ENCODE data around the gene GPC3.

DNA sequence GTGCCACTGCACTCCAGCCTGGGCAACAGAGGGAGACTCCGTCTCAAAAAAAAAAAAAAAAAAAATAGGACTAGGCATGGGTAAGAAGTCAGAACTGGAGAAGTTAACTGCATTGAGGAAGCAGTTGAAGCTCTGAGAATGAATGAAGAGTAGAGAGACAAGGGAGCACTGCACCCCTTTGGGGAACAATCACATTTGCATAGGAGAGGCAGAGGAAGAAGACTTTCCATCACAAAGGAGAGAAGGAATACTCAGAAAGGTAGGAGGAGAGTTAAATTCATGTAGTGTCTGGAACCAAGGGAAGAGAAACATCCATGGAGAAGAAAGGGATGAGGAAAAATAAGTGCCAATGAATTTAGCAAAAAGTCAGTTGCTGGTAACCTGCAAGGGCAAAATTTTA is 72.4 kb downstream of the GPC3 start:
- TF ChIP-seq, protein P1, sequence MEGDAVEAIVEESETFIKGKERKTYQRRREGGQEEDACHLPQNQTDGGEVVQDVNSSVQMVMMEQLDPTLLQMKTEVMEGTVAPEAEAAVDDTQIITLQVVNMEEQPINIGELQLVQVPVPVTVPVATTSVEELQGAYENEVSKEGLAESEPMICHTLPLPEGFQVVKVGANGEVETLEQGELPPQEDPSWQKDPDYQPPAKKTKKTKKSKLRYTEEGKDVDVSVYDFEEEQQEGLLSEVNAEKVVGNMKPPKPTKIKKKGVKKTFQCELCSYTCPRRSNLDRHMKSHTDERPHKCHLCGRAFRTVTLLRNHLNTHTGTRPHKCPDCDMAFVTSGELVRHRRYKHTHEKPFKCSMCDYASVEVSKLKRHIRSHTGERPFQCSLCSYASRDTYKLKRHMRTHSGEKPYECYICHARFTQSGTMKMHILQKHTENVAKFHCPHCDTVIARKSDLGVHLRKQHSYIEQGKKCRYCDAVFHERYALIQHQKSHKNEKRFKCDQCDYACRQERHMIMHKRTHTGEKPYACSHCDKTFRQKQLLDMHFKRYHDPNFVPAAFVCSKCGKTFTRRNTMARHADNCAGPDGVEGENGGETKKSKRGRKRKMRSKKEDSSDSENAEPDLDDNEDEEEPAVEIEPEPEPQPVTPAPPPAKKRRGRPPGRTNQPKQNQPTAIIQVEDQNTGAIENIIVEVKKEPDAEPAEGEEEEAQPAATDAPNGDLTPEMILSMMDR (IDR thresholded peaks at IDR 0.05 in 2 of 3, conservative IDR thresholded peaks at IDR 0.05 in 1 of 3; ENCODE audit: borderline replicate concordance in 1 of 3, insufficient read depth in 1 of 3, low read depth in 2 of 3, low read length in 2 of 3), result no peak
- TF ChIP-seq POLR2A (IDR thresholded peaks at IDR 0.05; ENCODE audit: borderline replicate concordance, extremely low read depth, insufficient read depth, insufficient read length) (no peak), RAD21 (IDR thresholded peaks at IDR 0.05; ENCODE audit: low read depth) (no peak), EGR1 (IDR thresholded peaks at IDR 0.05; ENCODE audit: low read depth) (no peak)
